ENCODE results near the gene KCNN3.
"Not testable (repeated sequence)": the region's sequence is repeated elsewhere in the genome, so short reads cannot be mapped to it uniquely, and the experiment has no call there.

GRCh38 chr1:154671412-154671811 is 198.7 kb downstream of the KCNN3 start:
- TF ChIP-seq CTCF (IDR thresholded peaks at IDR 0.05); EZH2 (IDR thresholded peaks at IDR 0.05; ENCODE audit: borderline replicate concordance, insufficient read depth, low read depth, low read length, poor library complexity, severe bottlenecking): not testable (repeated sequence)

Measured in B cell (primary cell).